ENCODE measurements around the gene CD101. TPM values are rescaled to one million over a fixed set of nuclear protein-coding genes. Genes with fewer than 3 reads are reported as not detected.

The CD101 gene
- total RNA-seq, 1 experiment from 2014 or later: 1.8 TPM

- no peak overlapping the region for H2AFZ ChIP-seq (ENCODE audit: low read length)
- H3K79me1 ChIP-seq (ENCODE audit: insufficient read depth, low read depth, low read length, poor library complexity, severe bottlenecking): no peaks in the 10 kb centered on the region
- H3K23me2 ChIP-seq (ENCODE audit: insufficient read length, low read depth, low read length, poor library complexity, severe bottlenecking): no peaks in the 10 kb centered on the region
- H2AK5ac ChIP-seq (ENCODE audit: insufficient read length, low read length): no peak overlapping the region
- no peak overlapping the region for H3T11ph ChIP-seq (ENCODE audit: low read length)
- H3K23ac ChIP-seq (ENCODE audit: insufficient read length, low read depth, low read length): no peak overlapping the region
- H2BK5ac ChIP-seq (ENCODE audit: insufficient read length, low read length): no peak overlapping the region
- H3K4me1 Mint-ChIP-seq: peaks cover 8 to 12% of the 10 kb centered on the region in 2 experiments
- H2BK120ac ChIP-seq (ENCODE audit: low read depth, low read length, poor library complexity, severe bottlenecking): no peak overlapping the region
- no peak overlapping the region for H3K18ac ChIP-seq (ENCODE audit: insufficient read length, low read depth, low read length)
- H4K91ac ChIP-seq (ENCODE audit: insufficient read length, low read depth, low read length): no peak overlapping the region
- no peak overlapping the region for H3K4me2 ChIP-seq (ENCODE audit: insufficient read depth, insufficient read length, low read length)
- H2BK15ac ChIP-seq (ENCODE audit: low read depth, low read length): no peak overlapping the region
- H2BK20ac ChIP-seq (ENCODE audit: low read depth, low read length, poor library complexity, severe bottlenecking): no peak overlapping the region
- no peaks in the 10 kb centered on the region for H3K27me3 ChIP-seq (ENCODE audit: insufficient read depth, low read length)
- no peaks in the 10 kb centered on the region for H3K4me1 ChIP-seq (ENCODE audit: insufficient read depth, low read length)
- no peak overlapping the region for H3K4me3 Mint-ChIP-seq
- H2BK12ac ChIP-seq (ENCODE audit: insufficient read length, low read depth, low read length): no peak overlapping the region
- no peak overlapping the region for H3K56ac ChIP-seq (ENCODE audit: insufficient read length, low read depth, low read length)
- H3K9me3 Mint-ChIP-seq: peaks cover 0 to 5% of the 10 kb centered on the region in 2 experiments; a peak in 3 of 5 replicates
- no peak overlapping the region for H4K5ac ChIP-seq (ENCODE audit: insufficient read length, low read depth, low read length)
- no peaks in the 10 kb centered on the region for H3K9me3 ChIP-seq (ENCODE audit: control insufficient read depth, low read depth, low read length)
- H3K27me3 Mint-ChIP-seq (ENCODE audit: low read depth): no peaks in the 10 kb centered on the region
- H3K14ac ChIP-seq (ENCODE audit: insufficient read depth, low read length): no peak overlapping the region
- H4K20me1 ChIP-seq (ENCODE audit: control insufficient read depth, insufficient read depth, insufficient read length): peaks cover 2% of the 10 kb centered on the region
- no peak overlapping the region for H4K8ac ChIP-seq (replicated peaks; ENCODE audit: insufficient read length, low read depth, low read length)
- TF ChIP-seq CTCF (conservative IDR thresholded peaks at IDR 0.05): no peak
- H3K79me2 ChIP-seq (ENCODE audit: insufficient read depth, low read length): no peaks in the 10 kb centered on the region
- no peak overlapping the region for H3K27ac ChIP-seq (ENCODE audit: insufficient read length, low read depth, low read length)
- peaks cover 11 to 27% (median 12%) of the 10 kb centered on the region in 3 experiments for H3K36me3 Mint-ChIP-seq (ENCODE audit: insufficient read depth in 1 of 3, low read depth in 3 of 3)
- DNase-seq: no peak
- H3K27ac Mint-ChIP-seq: 0 out of 7 replicates have a peak overlapping the region, but pooled peaks of 1 of the 3 experiments have one; percentile 62
- no CpG with 5 or more reads among the region's 5 CpGs for WGBS (ENCODE audit: extremely low coverage, insufficient read length, low lambda C conversion rate)
- H3K4ac ChIP-seq (ENCODE audit: low read depth, low read length): no peak overlapping the region
- H3K9ac ChIP-seq (ENCODE audit: extremely low read depth, insufficient read length, low read length): no peak overlapping the region
Measured at GRCh38 chr1:116983112-116983511, 18.4 kb upstream of the CD101 start.

All from H9 (cell line).